GM12874 (cell line): ENCODE data around the gene SMAD3.

ENCODE experiments used
- TF ChIP-seq, protein P1 (sequence below): IDR thresholded peaks from 2 replicates; pipeline ENCODE4 v1.5.1; 2011; ENCODE audit warnings: low read depth, mild to moderate bottlenecking, control low read depth, low read length, moderate library complexity; ENCODE audit not compliant: insufficient read depth

SMAD3 gene

DNA sequence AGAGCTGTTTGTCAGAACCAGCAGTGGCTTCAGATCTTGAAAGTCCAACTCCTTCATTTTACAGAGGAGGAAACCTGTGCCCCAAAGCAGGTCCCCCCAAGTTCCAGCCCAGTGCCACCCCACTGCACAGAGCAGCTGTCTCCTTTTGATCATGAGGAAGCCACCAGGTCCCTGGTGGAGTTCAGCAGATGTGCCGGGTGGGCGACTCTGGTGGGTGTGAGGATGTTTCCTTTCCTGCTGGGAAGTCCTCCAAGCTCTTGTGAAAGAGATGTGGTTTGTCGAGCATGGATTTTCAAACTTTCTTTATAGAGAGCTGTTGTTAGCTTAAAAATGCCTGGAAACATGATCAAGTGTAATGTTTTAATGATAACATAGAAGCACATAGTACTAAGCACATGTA is 52.0 kb downstream of the SMAD3 start:
- TF ChIP-seq, protein P1, sequence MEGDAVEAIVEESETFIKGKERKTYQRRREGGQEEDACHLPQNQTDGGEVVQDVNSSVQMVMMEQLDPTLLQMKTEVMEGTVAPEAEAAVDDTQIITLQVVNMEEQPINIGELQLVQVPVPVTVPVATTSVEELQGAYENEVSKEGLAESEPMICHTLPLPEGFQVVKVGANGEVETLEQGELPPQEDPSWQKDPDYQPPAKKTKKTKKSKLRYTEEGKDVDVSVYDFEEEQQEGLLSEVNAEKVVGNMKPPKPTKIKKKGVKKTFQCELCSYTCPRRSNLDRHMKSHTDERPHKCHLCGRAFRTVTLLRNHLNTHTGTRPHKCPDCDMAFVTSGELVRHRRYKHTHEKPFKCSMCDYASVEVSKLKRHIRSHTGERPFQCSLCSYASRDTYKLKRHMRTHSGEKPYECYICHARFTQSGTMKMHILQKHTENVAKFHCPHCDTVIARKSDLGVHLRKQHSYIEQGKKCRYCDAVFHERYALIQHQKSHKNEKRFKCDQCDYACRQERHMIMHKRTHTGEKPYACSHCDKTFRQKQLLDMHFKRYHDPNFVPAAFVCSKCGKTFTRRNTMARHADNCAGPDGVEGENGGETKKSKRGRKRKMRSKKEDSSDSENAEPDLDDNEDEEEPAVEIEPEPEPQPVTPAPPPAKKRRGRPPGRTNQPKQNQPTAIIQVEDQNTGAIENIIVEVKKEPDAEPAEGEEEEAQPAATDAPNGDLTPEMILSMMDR, result no peak

GRCh38 chr15:67118808-67119207 is 53.4 kb downstream of the SMAD3 start:
- TF ChIP-seq, protein P1, result no peak

GRCh38 chr15:67119238-67119846 is 53.9 kb downstream of the SMAD3 start:
- TF ChIP-seq, protein P1, result no peak

- TF ChIP-seq, protein P1, result no peak
Observed at GRCh38 chr15:67120009-67120838, 54.8 kb downstream of the SMAD3 start.

- TF ChIP-seq, protein P1, result no peak
Observed at GRCh38 chr15:67120839-67121643, 55.6 kb downstream of the SMAD3 start.

- TF ChIP-seq, protein P1, result no peak
Observed at GRCh38 chr15:67121644-67122605, 56.5 kb downstream of the SMAD3 start.

DNA sequence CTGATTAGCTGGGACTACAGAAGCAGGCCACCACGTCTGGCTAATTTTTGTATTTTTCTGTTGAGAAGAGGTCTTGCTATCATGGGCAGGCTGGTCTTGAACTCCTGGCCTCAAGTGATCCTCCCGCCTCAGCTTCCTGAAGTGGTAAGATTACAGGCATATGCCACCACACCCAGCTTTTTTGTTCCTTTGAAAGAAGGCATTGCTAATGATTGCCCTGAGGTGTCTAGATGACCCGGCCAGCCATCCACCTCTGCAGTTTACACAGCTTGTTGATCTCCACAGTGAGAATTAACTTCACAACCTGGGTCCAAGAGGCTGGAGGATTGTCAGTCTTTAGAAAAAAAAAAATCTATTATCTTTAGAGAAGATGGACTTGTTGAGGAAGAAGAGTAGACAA is 58.7 kb downstream of the SMAD3 start:
- TF ChIP-seq, protein P1, result no peak
